HEK293 (cell line): ENCODE data around the gene TRPM6.

Experiments
- ATF2 ChIP-seq: fragments of 450-650 bp; formaldehyde crosslinking; IDR thresholded peaks from 2 replicates; pipeline ENCODE4 v1.5.1; 2016; ENCODE audit warnings: missing biosample characterization, missing genetic modification characterization, low read depth
- CTCF ChIP-seq: fragments of 450-650 bp; formaldehyde crosslinking; IDR thresholded peaks from 2 replicates; pipeline ENCODE4 v1.5.1; 2016; ENCODE audit warnings: missing biosample characterization, missing genetic modification characterization
- PBX3 ChIP-seq: sonication (generic); formaldehyde crosslinking; IDR thresholded peaks from 2 replicates; pipeline ENCODE4 v1.8.1; 2022; ENCODE audit warnings: mild to moderate bottlenecking, moderate library complexity, missing genetic modification reagents
- REST ChIP-seq: fragments of 450-650 bp; formaldehyde crosslinking; IDR thresholded peaks from 2 replicates; pipeline ENCODE4 v1.5.1; 2016; ENCODE audit warnings: missing biosample characterization, missing genetic modification characterization
- ZBTB10 ChIP-seq: fragments of 450-650 bp; formaldehyde crosslinking; IDR thresholded peaks from 2 replicates; pipeline ENCODE4 v1.5.1; 2016; ENCODE audit warnings: missing biosample characterization, missing genetic modification characterization
- ZBTB21 ChIP-seq: fragments of 450-650 bp; formaldehyde crosslinking; IDR thresholded peaks from 2 replicates; pipeline ENCODE4 v1.5.1; 2017; ENCODE audit warnings: missing biosample characterization, missing genetic modification characterization
- ZIC2 ChIP-seq: fragments of 450-650 bp; formaldehyde crosslinking; IDR thresholded peaks from 2 replicates; pipeline ENCODE4 v1.5.1; 2016; ENCODE audit warnings: missing biosample characterization, missing genetic modification characterization
- ZNF10 ChIP-seq: fragments of 450-650 bp; formaldehyde crosslinking; IDR thresholded peaks from 2 replicates; pipeline ENCODE4 v1.5.1; 2017; ENCODE audit warnings: missing biosample characterization, missing genetic modification characterization
- ZNF138 ChIP-seq: fragments of 450-650 bp; formaldehyde crosslinking; IDR thresholded peaks from 2 replicates; pipeline ENCODE4 v1.5.1; 2016; ENCODE audit warnings: missing biosample characterization, missing genetic modification characterization, borderline replicate concordance
- ZNF19 ChIP-seq: fragments of 450-650 bp; formaldehyde crosslinking; IDR thresholded peaks from 2 replicates; pipeline ENCODE4; 2016; ENCODE audit warnings: missing biosample characterization, missing genetic modification characterization, low read depth
- ZNF24 ChIP-seq: fragments of 450-650 bp; formaldehyde crosslinking; IDR thresholded peaks from 2 replicates; pipeline ENCODE4 v1.5.1; 2016; ENCODE audit warnings: missing biosample characterization, missing genetic modification characterization
- ZNF26 ChIP-seq: fragments of 450-650 bp; formaldehyde crosslinking; IDR thresholded peaks from 2 replicates; pipeline ENCODE4 v1.5.1; 2016; ENCODE audit warnings: missing biosample characterization, missing genetic modification characterization
- ZNF571 ChIP-seq: fragments of 450-650 bp; formaldehyde crosslinking; IDR thresholded peaks from 2 replicates; pipeline ENCODE4 v1.5.0; 2017; ENCODE audit warnings: missing biosample characterization, missing genetic modification characterization

- no peak for TF ChIP-seq ZNF26 (tag by site-specific recombination)
- no peak for TF ChIP-seq ZNF571 (tag by site-specific recombination)
- no peak for TF ChIP-seq ZIC2
- no peak for TF ChIP-seq PBX3 (CRISPR knock-in tag)
- no peak for TF ChIP-seq REST
- TF ChIP-seq ZNF19 (tag by site-specific recombination), result no peak
- TF ChIP-seq CTCF, result no peak
- TF ChIP-seq ATF2 (tag by site-specific recombination), result no peak
- TF ChIP-seq ZNF10 (tag by site-specific recombination), result no peak
- TF ChIP-seq ZBTB10 (tag by site-specific recombination), result no peak
- TF ChIP-seq ZBTB21 (tag by site-specific recombination), result no peak
- TF ChIP-seq ZNF138, result no peak
- TF ChIP-seq ZNF24 (tag by site-specific recombination), result no peak
Measured at GRCh38 chr9:74824654-74825053, 63.1 kb downstream of the TRPM6 start.
